Neural cell (in vitro differentiated cells): ENCODE data around the gene RASAL1.

Experiments used
- CTCF ChIP-seq: fragments of 450-650 bp; IDR thresholded peaks from 2 replicates; pipeline ENCODE4 v1.5.1; 2014; ENCODE audit warnings: antibody characterized with exemption, mild to moderate bottlenecking, moderate library complexity; ENCODE audit not compliant: poor library complexity, severe bottlenecking
- EP300 ChIP-seq: fragments of 450-650 bp; conservative IDR thresholded peaks from 2 replicates; pipeline ENCODE4 v1.6.1; 2014; ENCODE audit warnings: antibody characterized with exemption, mild to moderate bottlenecking, moderate library complexity; ENCODE audit not compliant: poor library complexity, severe bottlenecking
- EZH2 ChIP-seq: fragments of 200-600, 300-800 bp; shearing (Covaris generic), sonication (generic); IDR thresholded peaks from 2 replicates; pipeline ENCODE4 v1.6.1; 2014; ENCODE audit warnings: antibody characterized with exemption, low read length, borderline replicate concordance, mild to moderate bottlenecking; ENCODE audit not compliant: insufficient read depth, poor library complexity, severe bottlenecking
- POLR2AphosphoS5 ChIP-seq: IDR thresholded peaks from 2 replicates; pipeline ENCODE4 v1.6.1; 2012
- RAD21 ChIP-seq: fragments of 450-650 bp; conservative IDR thresholded peaks from 2 replicates; pipeline ENCODE4 v1.6.1; 2014; ENCODE audit warnings: antibody characterized with exemption, mild to moderate bottlenecking, moderate library complexity
- REST ChIP-seq: IDR thresholded peaks from 2 replicates; pipeline ENCODE4 v1.6.1; 2012; ENCODE audit warnings: borderline replicate concordance

GRCh38 chr12:113055594-113056380 is 79.8 kb downstream of the RASAL1 start:
- TF ChIP-seq POLR2AphosphoS5, result no peak
- TF ChIP-seq CTCF, result no peak
- TF ChIP-seq REST, result no peak
- no peak for TF ChIP-seq EP300
- TF ChIP-seq RAD21, result no peak
- TF ChIP-seq EZH2, result no peak
